MM.1S (cell line): ENCODE results near the gene KAT6B.

Experiments
- DNase-seq: peaks from one replicate; pipeline ENCODE4 v3.0.0-alpha.2; 2015
- H2AFZ ChIP-seq: fragments of 300-600 bp; sonication (generic); 2 replicates; pipeline ENCODE4 v1.6.0; 2016; ENCODE audit warnings: antibody characterized with exemption, low read length
- H3F3A ChIP-seq: fragments of 300-600 bp; sonication (generic); 2 replicates; pipeline ENCODE4 v1.6.1; 2016; ENCODE audit warnings: mild to moderate bottlenecking, antibody characterized with exemption, low read length, moderate library complexity, mixed read lengths; ENCODE audit not compliant: insufficient read depth
- H3K27ac ChIP-seq: fragments of 300-600 bp; sonication (generic); 2 replicates; pipeline ENCODE4 v1.5.1; 2016; ENCODE audit warnings: mild to moderate bottlenecking, low read length
- H3K27me3 ChIP-seq: fragments of 300-600 bp; sonication (generic); replicated peaks from 2 replicates; pipeline ENCODE4 v1.6.0; 2016; ENCODE audit warnings: low read length; ENCODE audit not compliant: insufficient read depth
- H3K36me3 ChIP-seq: fragments of 300-600 bp; sonication (generic); replicated peaks from 2 replicates; pipeline ENCODE4 v1.6.1; 2016; ENCODE audit warnings: mild to moderate bottlenecking, low read length, mixed read lengths; ENCODE audit not compliant: insufficient read depth
- H3K4me1 ChIP-seq: fragments of 300-600 bp; sonication (generic); 2 replicates; pipeline ENCODE4 v1.6.1; 2016; ENCODE audit warnings: low read length, mixed read lengths
- H3K4me2 ChIP-seq: fragments of 300-600 bp; sonication (generic); 2 replicates; pipeline ENCODE4 v1.6.0; 2016; ENCODE audit warnings: low read depth, low read length
- H3K4me3 ChIP-seq: fragments of 300-600 bp; sonication (generic); 2 replicates; pipeline ENCODE4 v1.5.1; 2016; ENCODE audit warnings: low read length, mixed read lengths
- H3K79me2 ChIP-seq: fragments of 300-600 bp; sonication (generic); 2 replicates; pipeline ENCODE4 v1.6.1; 2016; ENCODE audit warnings: mixed run types, low read length, mixed read lengths
- H3K9ac ChIP-seq: fragments of 300-600 bp; sonication (generic); 2 replicates; pipeline ENCODE4 v1.6.1; 2016; ENCODE audit warnings: low read length, mixed read lengths
- H3K9me2 ChIP-seq: fragments of 300-600 bp; sonication (generic); replicated peaks from 2 replicates; pipeline ENCODE4 v1.6.1; 2016; ENCODE audit warnings: mild to moderate bottlenecking, low read length, mixed read lengths; ENCODE audit not compliant: insufficient read depth
- H3K9me3 ChIP-seq: fragments of 300-600 bp; sonication (generic); replicated peaks from 2 replicates; pipeline ENCODE4 v1.6.1; 2016; ENCODE audit warnings: mild to moderate bottlenecking, low read length, mixed read lengths; ENCODE audit not compliant: insufficient read depth
- H4K20me1 ChIP-seq: fragments of 300-600 bp; sonication (generic); 2 replicates; pipeline ENCODE4 v1.6.1; 2016; ENCODE audit warnings: mild to moderate bottlenecking, low read length, moderate library complexity, mixed read lengths; ENCODE audit not compliant: insufficient read depth
- CTCF ChIP-seq: fragments of 300-600 bp; sonication (generic); IDR thresholded peaks from 2 replicates; pipeline ENCODE4 v1.5.1; 2016; ENCODE audit warnings: antibody characterized with exemption, low read length, mixed read lengths
- EZH2 ChIP-seq: fragments of 300-600 bp; sonication (generic); optimal IDR thresholded peaks from 2 replicates; pipeline ENCODE3; 2017; ENCODE audit warnings: low read depth, mild to moderate bottlenecking, antibody characterized with exemption, low read length, mixed read lengths
- EZH2phosphoT487 ChIP-seq: fragments of 300-600 bp; sonication (generic); IDR thresholded peaks from 2 replicates; pipeline ENCODE4 v1.6.1; 2018; ENCODE audit warnings: antibody characterized with exemption, low read length

The KAT6B gene

GRCh38 chr10:74867351-74867750 lies 41.0 kb downstream of the KAT6B start:
- H3K4me2 ChIP-seq = no peak overlapping the region
- no peak overlapping the region for H3K9ac ChIP-seq
- no peaks in the 10 kb centered on the region for H3K36me3 ChIP-seq
- DNase-seq = no peak
- H3K4me3 ChIP-seq = no peak overlapping the region
- H3K27me3 ChIP-seq = no peaks in the 10 kb centered on the region
- no peaks in the 10 kb centered on the region for H3K9me2 ChIP-seq
- TF ChIP-seq EZH2 = no peak
- TF ChIP-seq CTCF = no peak
- TF ChIP-seq EZH2phosphoT487 = no peak
- H3F3A ChIP-seq = no peaks in the 10 kb centered on the region
- no peaks in the 10 kb centered on the region; the same call in 1 of the 2 replicates for H4K20me1 ChIP-seq
- H3K9me3 ChIP-seq = no peaks in the 10 kb centered on the region
- no peak overlapping the region for H2AFZ ChIP-seq
- H3K27ac ChIP-seq = no peak overlapping the region
- H3K4me1 ChIP-seq = no peaks in the 10 kb centered on the region
- peaks cover 70% of the 10 kb centered on the region for H3K79me2 ChIP-seq

DNA sequence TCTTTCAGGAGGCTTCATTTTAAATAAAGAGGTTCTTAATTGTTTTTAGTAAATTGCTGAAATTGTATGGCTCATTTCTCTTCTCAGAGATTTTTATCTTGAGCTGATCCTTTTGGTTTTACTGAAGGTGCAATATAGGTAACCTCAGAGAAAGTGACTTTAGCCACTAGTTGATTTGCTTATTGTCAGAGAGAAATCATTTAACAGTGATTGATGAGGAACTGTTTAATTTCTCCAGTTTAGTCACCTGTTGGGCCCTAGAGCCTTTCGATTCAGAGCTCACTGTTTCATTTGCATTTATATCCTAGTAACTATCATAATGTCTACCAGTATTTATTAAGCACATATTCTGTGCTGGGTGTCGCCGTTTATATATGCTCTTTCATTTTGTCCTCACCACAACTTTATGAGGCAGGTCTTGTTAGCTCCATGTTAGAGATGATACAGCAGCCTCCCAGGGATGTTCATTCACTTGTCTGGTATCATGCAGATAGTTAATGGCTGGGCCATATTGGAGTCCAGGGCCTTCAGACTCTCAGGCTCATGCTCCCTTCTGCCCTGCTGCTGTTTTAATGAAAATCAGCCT lies 42.1 kb downstream of the KAT6B start:
- no peak overlapping the region for H3K9ac ChIP-seq
- no peak overlapping the region for H2AFZ ChIP-seq
- no peaks in the 10 kb centered on the region for H3K36me3 ChIP-seq
- no peaks in the 10 kb centered on the region for H3K9me3 ChIP-seq
- H4K20me1 ChIP-seq = no peaks in the 10 kb centered on the region; the same call in 1 of the 2 replicates
- H3K27ac ChIP-seq = no peak overlapping the region
- DNase-seq = no peak
- H3K27me3 ChIP-seq = no peaks in the 10 kb centered on the region
- peaks cover 61% of the 10 kb centered on the region for H3K79me2 ChIP-seq
- no peaks in the 10 kb centered on the region for H3K9me2 ChIP-seq
- H3F3A ChIP-seq = no peaks in the 10 kb centered on the region
- TF ChIP-seq CTCF (no peak), EZH2phosphoT487 (no peak), EZH2 (no peak)
- no peak overlapping the region for H3K4me3 ChIP-seq
- H3K4me2 ChIP-seq = no peak overlapping the region
- no peaks in the 10 kb centered on the region for H3K4me1 ChIP-seq

DNA sequence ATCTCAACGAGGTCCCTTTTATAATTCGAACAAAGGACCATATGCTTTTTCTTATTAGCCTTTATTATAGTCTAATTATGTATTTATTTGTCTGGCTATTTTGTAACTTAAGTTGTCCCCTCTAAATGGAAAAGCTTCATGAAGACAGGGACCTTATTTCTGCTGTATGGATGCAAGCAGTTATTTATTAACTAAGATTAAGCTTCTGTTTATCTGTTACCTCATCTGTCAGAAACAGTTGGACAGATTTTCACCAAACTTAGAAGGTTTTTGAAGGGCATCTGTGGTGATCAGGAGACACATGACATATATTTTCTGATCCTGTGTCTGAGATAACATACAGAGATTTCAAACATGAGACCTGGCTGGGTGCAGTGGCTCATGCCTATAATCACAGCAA lies 43.2 kb downstream of the KAT6B start:
- Histone ChIP-seq H4K20me1 (no peaks in the 10 kb centered on the region; the same call in 1 of the 2 replicates), H3K4me1 (no peaks in the 10 kb centered on the region), H3F3A (no peaks in the 10 kb centered on the region), H3K36me3 (no peaks in the 10 kb centered on the region), H3K9me3 (no peaks in the 10 kb centered on the region), H3K27me3 (no peaks in the 10 kb centered on the region), H2AFZ (no peak overlapping the region), H3K9ac (no peak overlapping the region), H3K4me3 (no peak overlapping the region), H3K9me2 (no peaks in the 10 kb centered on the region), H3K27ac (no peak overlapping the region), H3K79me2 (peaks cover 55% of the 10 kb centered on the region), H3K4me2 (no peak overlapping the region)
- no peak for DNase-seq
- TF ChIP-seq CTCF (no peak), EZH2phosphoT487 (no peak), EZH2 (no peak)
